HCT116 (cell line): Measurements from ENCODE around the gene ESR2. TPM values are rescaled to one million over a fixed set of nuclear protein-coding genes. Genes with fewer than 3 reads are reported as not detected.

Experiments
- ATAC-seq: fragments of 200-7000 bp; cut with Tn5 transposase; 2 replicates; pipeline ENCODE4 v1.9.1; 2020; ENCODE audit warnings: mild to moderate bottlenecking, moderate library complexity
- BruUV-seq: library from RNA; stranded (reverse); fragments of 400-500 nt; replicated peaks from 2 replicates; lab custom pipeline; 2021; lab: Mats Ljungman, UMichigan
- CTCF ChIA-PET: fragments of 300-600 bp; sonication (Branson Sonifier 250); formaldehyde crosslinking; loops from one replicate; lab custom pipeline; 2021; ENCODE audit warnings: antibody characterized with exemption; lab: Charles Lee
- POLR2A ChIA-PET: fragments of 300-600, 350-600 bp; sonication (Branson Sonifier 250); formaldehyde crosslinking; loops from one replicate; lab custom pipeline; 2021; ENCODE audit warnings: antibody characterized with exemption; lab: Charles Lee
- RAD21 ChIA-PET, 2 experiments: fragments of 300-600 bp; sonication (Branson Sonifier 250); formaldehyde crosslinking; loops; one replicate each; lab custom pipeline; 2023; ENCODE audit warnings: low total read pairs in 2 of 2; ENCODE audit not compliant: uncharacterized antibody in 2 of 2, unreplicated experiment in 2 of 2, low non-redundant PET in 1 of 2; lab: Charles Lee
- DNase-seq: peaks from one replicate; pipeline ENCODE4 v3.0.0-alpha.2; 2010; ENCODE audit warnings: low read depth, low spot score
- H2AFZ ChIP-seq: fragments of 200-600 bp; shearing (Covaris generic), sonication (generic); 2 replicates; pipeline ENCODE4 v1.6.1; 2017; ENCODE audit warnings: low read depth, mixed run types, mixed read lengths, antibody characterized with exemption, low read length; ENCODE audit not compliant: poor library complexity, severe bottlenecking
- H3K27ac ChIP-seq: 2 replicates; pipeline ENCODE4 v1.5.1; 2012; ENCODE audit warnings: low read depth, low read length
- H3K27me3 ChIP-seq: fragments of 200-600 bp; sonication (generic); 2 replicates; pipeline ENCODE4 v1.6.1; 2016; ENCODE audit warnings: mixed run types, low read length, mixed read lengths; ENCODE audit not compliant: insufficient read depth
- H3K36me3 ChIP-seq, 2 experiments: fragments of 200-500 bp in 1 of 2; fragments of 200-600 bp in 1 of 2; sonication (Bioruptor generic) in 1 of 2; sonication (generic) in 1 of 2; 2 replicates each; pipeline versions ENCODE4 v1.5.1 to v1.6.1; 2014 to 2016; ENCODE audit warnings: low read length in 2 of 2, inconsistent platforms in 1 of 2, mixed read lengths in 1 of 2, mixed run types in 1 of 2; ENCODE audit not compliant: insufficient read depth in 2 of 2, control insufficient read depth in 1 of 2
- H3K4me1 ChIP-seq, 2 experiments: fragments of 200-600 bp in 1 of 2; sonication (generic) in 1 of 2; 2 replicates each; pipeline versions ENCODE4 v1.5.1 to v1.6.1; 2012 to 2017; ENCODE audit warnings: low read length in 2 of 2, inconsistent platforms in 1 of 2, mild to moderate bottlenecking in 1 of 2, mixed read lengths in 1 of 2, mixed run types in 1 of 2, moderate library complexity in 1 of 2; ENCODE audit not compliant: insufficient read depth in 2 of 2, control insufficient read depth in 1 of 2
- H3K4me2 ChIP-seq: fragments of 200-600 bp; sonication (generic); 2 replicates; pipeline ENCODE4 v1.6.1; 2017; ENCODE audit warnings: mixed run types, low read length, mixed read lengths
- H3K4me3 ChIP-seq, 2 experiments: fragments of 200-600 bp in 1 of 2; sonication (generic) in 1 of 2; replicated peaks in 1 of 2; 2 replicates each; pipeline ENCODE4 v1.5.1; 2011 to 2016; ENCODE audit warnings: low read length in 2 of 2, control low read depth in 1 of 2, low read depth in 1 of 2, mild to moderate bottlenecking in 1 of 2, mixed read lengths in 1 of 2, mixed run types in 1 of 2
- H3K79me2 ChIP-seq: fragments of 200-600 bp; sonication (generic); 2 replicates; pipeline ENCODE4 v1.6.1; 2017; ENCODE audit warnings: mild to moderate bottlenecking, mixed run types, low read length, moderate library complexity, mixed read lengths; ENCODE audit not compliant: insufficient read depth
- H3K9ac ChIP-seq: fragments of 200-600 bp; sonication (generic); 2 replicates; pipeline ENCODE4 v1.6.1; 2016; ENCODE audit warnings: low read length, mixed read lengths
- H3K9me2 ChIP-seq: fragments of 200-600 bp; sonication (generic), shearing (Covaris generic); 2 replicates; pipeline ENCODE4 v1.6.1; 2017; ENCODE audit warnings: mixed run types, mild to moderate bottlenecking, moderate library complexity; ENCODE audit not compliant: insufficient read depth
- H3K9me3 ChIP-seq, 2 experiments: fragments of 200-500 bp in 1 of 2; fragments of 200-600 bp in 1 of 2; sonication (Bioruptor generic) in 1 of 2; sonication (generic) in 1 of 2; 2 replicates each; pipeline ENCODE4 v1.6.1; 2014 to 2017; ENCODE audit warnings: low read length in 2 of 2, mixed read lengths in 2 of 2, inconsistent platforms in 1 of 2, low read depth in 1 of 2, mild to moderate bottlenecking in 1 of 2, mixed run types in 1 of 2, moderate library complexity in 1 of 2; ENCODE audit not compliant: control insufficient read depth in 1 of 2, insufficient read depth in 1 of 2
- H4K20me1 ChIP-seq: fragments of 200-600 bp; sonication (generic), shearing (Covaris generic); 2 replicates; pipeline ENCODE4 v1.6.1; 2017; ENCODE audit warnings: mixed run types, mild to moderate bottlenecking, moderate library complexity; ENCODE audit not compliant: insufficient read depth
- CEBPB ChIP-seq: IDR thresholded peaks from 2 replicates; pipeline ENCODE4 v1.6.1; 2012; ENCODE audit warnings: low read depth
- CTCF ChIP-seq, 3 experiments: fragments of 200-600 bp in 1 of 3; sonication (generic) in 1 of 3; IDR thresholded peaks in 2 of 3; conservative IDR thresholded peaks in 1 of 3; 2 replicates each; pipeline ENCODE4 v1.5.1; 2012 to 2017; ENCODE audit warnings: low read depth in 2 of 3, low read length in 2 of 3, antibody characterized with exemption in 1 of 3, borderline replicate concordance in 1 of 3, control low read depth in 1 of 3, mild to moderate bottlenecking in 1 of 3, mixed read lengths in 1 of 3, mixed run types in 1 of 3, moderate library complexity in 1 of 3; ENCODE audit not compliant: insufficient read depth in 1 of 3
- EZH2phosphoT487 ChIP-seq: fragments of 200-600 bp; IDR thresholded peaks from 2 replicates; pipeline ENCODE4 v1.6.1; 2018; ENCODE audit warnings: antibody characterized with exemption, borderline replicate concordance
- FOSL1 ChIP-seq: IDR thresholded peaks from 2 replicates; pipeline ENCODE4 v1.6.1; 2012; ENCODE audit warnings: low read depth
- JUND ChIP-seq: IDR thresholded peaks from 2 replicates; pipeline ENCODE4 v1.6.1; 2012
- MAX ChIP-seq: IDR thresholded peaks from 2 replicates; pipeline ENCODE4 v1.6.1; 2012
- POLR2A ChIP-seq: IDR thresholded peaks from 2 replicates; pipeline ENCODE4 v1.7.0; 2011; ENCODE audit warnings: borderline replicate concordance; ENCODE audit not compliant: insufficient read depth, insufficient read length; ENCODE audit errors: extremely low read depth
- POLR2AphosphoS5 ChIP-seq: IDR thresholded peaks from 2 replicates; pipeline ENCODE4 v1.6.1; 2011; ENCODE audit warnings: mild to moderate bottlenecking, low read depth, low read length, moderate library complexity
- RAD21 ChIP-seq: IDR thresholded peaks from 2 replicates; pipeline ENCODE4 v1.6.1; 2012; ENCODE audit warnings: low read depth, mild to moderate bottlenecking
- REST ChIP-seq: IDR thresholded peaks from 2 replicates; pipeline ENCODE4 v1.6.1; 2012; ENCODE audit warnings: low read depth
- SIN3A ChIP-seq: IDR thresholded peaks from 2 replicates; pipeline ENCODE4 v1.6.1; 2012; ENCODE audit warnings: low read depth
- intact Hi-C: fragments of 100-400 bp; cut with micrococcal nuclease; formaldehyde crosslinking; loops from 2 replicates; pipeline ENCODE4 v1.10.0; 2022
- total RNA-seq: library from RNA; stranded (reverse); gene quantifications from one replicate; pipeline ENCODE4 v1.2.1, GENCODE V29; 2021; ENCODE audit not compliant: unreplicated experiment

ESR2 gene
- total RNA-seq, 1 experiment from 2014 or later: 0.32 TPM

GRCh38 chr14:64227856-64228255 lies 66.3 kb downstream of the ESR2 start:
- H4K20me1 ChIP-seq: no peaks in the 10 kb centered on the region
- H3K9me3 ChIP-seq: no peaks in the 10 kb centered on the region
- H3K4me3 ChIP-seq: no peak overlapping the region
- no peaks in the 10 kb centered on the region for H3K9me2 ChIP-seq
- CTCF ChIA-PET: no interaction called here
- no peak overlapping the region for H2AFZ ChIP-seq
- no peaks in the 10 kb centered on the region for H3K4me1 ChIP-seq
- no peak for DNase-seq
- H3K27ac ChIP-seq: no peak overlapping the region
- no peak for TF ChIP-seq CEBPB
- TF ChIP-seq FOSL1: no peak
- TF ChIP-seq CTCF (IDR thresholded peaks at IDR 0.05 in 2 of 3, conservative IDR thresholded peaks at IDR 0.05 in 1 of 3; ENCODE audit: borderline replicate concordance in 1 of 3, insufficient read depth in 1 of 3, low read depth in 2 of 3, low read length in 2 of 3): no peak
- no peak for TF ChIP-seq JUND
- no peak for TF ChIP-seq EZH2phosphoT487
- no peak for TF ChIP-seq POLR2AphosphoS5
- TF ChIP-seq MAX: no peak
- TF ChIP-seq POLR2A: no peak
- no peak overlapping the region for H3K4me2 ChIP-seq
- no TSS peak for BruUV-seq
- RAD21 ChIA-PET: no interaction called here
- H3K36me3 ChIP-seq: peaks cover 0 to 7% of the 10 kb centered on the region in 2 experiments; a peak in 2 of 4 replicates
- POLR2A ChIA-PET: no interaction called here
- no peaks in the 10 kb centered on the region for H3K79me2 ChIP-seq
- H3K9ac ChIP-seq: no peak overlapping the region
- intact Hi-C loops: no loop called here
- ATAC-seq: no peak
- no peaks in the 10 kb centered on the region for H3K27me3 ChIP-seq

GRCh38 chr14:64225151-64225757 lies 68.9 kb downstream of the ESR2 start:
- intact Hi-C loops: no loop called here
- peaks cover 0 to 11% of the 10 kb centered on the region in 2 experiments; a peak in 2 of 4 replicates for H3K36me3 ChIP-seq
- no peak overlapping the region for H3K4me2 ChIP-seq
- ATAC-seq (no peak), DNase-seq (no peak)
- ChIA-PET CTCF (no interaction called here), RAD21 (no interaction called here), POLR2A (no interaction called here)
- H3K9me3 ChIP-seq: no peaks in the 10 kb centered on the region
- H3K9me2 ChIP-seq: no peaks in the 10 kb centered on the region
- H4K20me1 ChIP-seq: no peaks in the 10 kb centered on the region
- H3K27me3 ChIP-seq: no peaks in the 10 kb centered on the region
- no peaks in the 10 kb centered on the region for H3K4me1 ChIP-seq
- H3K9ac ChIP-seq: no peak overlapping the region
- H3K4me3 ChIP-seq: no peak overlapping the region
- no peak overlapping the region for H3K27ac ChIP-seq
- BruUV-seq: no TSS peak
- no peaks in the 10 kb centered on the region for H3K79me2 ChIP-seq
- H2AFZ ChIP-seq: no peak overlapping the region
- no peak for TF ChIP-seq RAD21
- TF ChIP-seq CTCF (IDR thresholded peaks at IDR 0.05 in 2 of 3, conservative IDR thresholded peaks at IDR 0.05 in 1 of 3; ENCODE audit: borderline replicate concordance in 1 of 3, insufficient read depth in 1 of 3, low read depth in 2 of 3, low read length in 2 of 3): no peak
- no peak for TF ChIP-seq SIN3A
- no peak for TF ChIP-seq FOSL1
- no peak for TF ChIP-seq REST
